NK-92 treated with Interleukin-12 subunit alpha and Interleukin-12 subunit beta, amount 100 ng/mL, for 24 hours (cell line): ENCODE measurements around the gene FOXO6.
"Not testable (repeated sequence)": the region's sequence is repeated elsewhere in the genome, so short reads cannot be mapped to it uniquely, and the experiment has no call there.

ENCODE experiments used
- DNase-seq: peaks from one replicate; lab custom pipeline; 2025; lab: John Stamatoyannopoulos, UW

The FOXO6 gene

DNA sequence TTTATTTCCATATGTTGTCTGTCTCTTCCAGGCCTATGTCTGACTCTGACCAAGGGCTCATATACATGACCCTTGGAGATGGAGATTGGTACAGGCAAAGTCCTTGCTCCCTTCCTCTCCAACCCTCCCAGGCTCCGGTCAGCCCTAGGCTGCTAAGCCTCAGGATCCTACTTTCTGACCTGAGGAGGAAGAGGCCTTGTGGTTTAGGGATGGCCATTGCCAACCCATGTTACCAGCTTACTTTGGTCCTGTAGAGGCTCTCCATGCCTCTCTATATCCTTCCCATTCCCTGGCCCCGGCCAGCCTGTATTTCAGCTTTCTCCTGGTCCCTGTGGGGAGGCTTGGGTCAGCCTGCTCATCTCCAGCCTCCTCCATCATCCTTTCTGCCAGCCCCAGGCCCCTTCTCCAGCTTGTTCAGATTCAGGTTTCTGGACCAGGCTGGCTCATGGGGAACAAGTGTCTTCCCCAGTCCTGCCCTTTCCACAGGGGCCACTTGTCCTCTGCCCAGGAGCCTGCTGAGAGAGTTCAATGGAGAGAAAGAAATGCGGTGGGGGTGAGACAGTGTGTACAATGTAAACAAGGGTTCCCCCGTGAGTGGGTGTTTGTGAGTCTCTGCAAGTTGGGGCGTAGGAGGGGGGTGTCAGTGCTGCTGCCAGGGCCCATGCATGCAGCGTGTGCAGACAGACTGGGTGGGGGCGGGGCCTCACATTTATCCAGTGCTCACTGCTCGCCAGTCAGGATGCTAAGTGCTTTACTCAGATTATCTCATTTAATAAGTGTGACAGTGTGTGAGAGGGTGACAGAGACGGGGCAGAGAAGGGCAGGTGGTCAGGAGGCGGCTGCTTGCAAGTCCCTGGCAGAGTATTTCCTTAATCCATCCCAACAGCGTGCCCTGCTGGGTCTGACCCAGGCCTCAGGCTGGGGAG lies 31.3 kb upstream of the FOXO6 start:
- no peak for DNase-seq

DNA sequence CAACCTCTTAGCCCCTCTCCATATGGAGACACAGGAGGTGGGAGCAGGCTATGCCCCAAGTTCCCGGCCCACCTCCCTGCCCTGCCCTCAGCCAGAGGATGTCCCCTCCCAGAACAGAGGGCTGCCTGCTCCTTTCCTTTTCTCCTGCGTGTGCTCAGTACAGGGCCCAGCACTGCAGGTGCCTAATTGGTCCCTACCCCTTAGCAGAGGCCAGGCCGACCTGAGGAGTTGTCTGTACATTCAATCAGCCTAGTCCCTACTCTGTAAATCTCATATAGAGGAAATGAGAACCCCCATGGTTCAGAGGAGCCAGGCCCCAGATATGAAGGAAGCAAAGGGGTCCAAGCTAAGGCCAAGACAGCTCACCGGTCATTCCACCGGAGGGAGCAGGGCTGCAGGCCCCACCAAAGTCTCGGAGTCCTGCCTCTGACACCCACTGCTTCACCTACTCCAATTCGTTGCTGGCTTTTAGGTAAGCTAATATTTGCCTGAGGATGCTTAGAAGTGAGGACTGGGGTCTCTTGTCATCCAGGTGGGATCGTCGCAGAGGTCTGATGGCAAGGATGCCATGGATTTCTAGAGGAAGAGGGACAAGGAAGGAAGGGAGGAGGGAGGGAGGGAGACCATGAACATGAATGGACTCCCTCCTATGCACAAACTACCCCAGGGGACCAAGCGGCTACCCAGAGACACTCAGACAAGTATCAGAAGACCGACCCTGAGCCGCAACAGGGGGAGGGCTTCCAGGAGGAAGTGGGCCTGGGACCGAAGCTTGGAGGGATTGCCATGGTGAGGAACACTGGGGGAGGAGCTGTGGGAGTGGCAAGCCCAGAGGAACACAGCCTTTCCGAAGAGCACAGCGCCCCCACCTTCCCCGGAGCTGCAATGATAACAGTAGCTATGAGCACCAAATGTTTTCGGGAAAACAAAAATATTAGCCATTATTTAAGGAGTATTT lies 30.4 kb upstream of the FOXO6 start:
- no peak for DNase-seq

DNA sequence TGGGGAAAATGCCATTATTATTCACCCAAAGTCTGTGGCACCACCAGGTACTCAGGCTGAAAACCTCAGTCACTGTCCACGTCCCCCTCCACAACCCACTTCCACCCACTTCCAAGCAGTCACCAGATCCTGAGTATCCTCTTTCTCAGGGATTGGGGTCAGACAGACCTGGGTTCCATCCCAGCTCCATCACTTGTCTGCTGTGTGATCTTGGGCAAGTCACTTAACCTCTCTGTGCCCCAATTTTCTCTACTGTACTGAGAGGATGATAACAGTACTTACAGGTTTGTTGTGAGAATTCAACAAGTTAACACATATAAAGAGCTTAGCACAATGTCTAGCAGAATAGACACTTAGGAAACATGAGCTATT lies 29.7 kb upstream of the FOXO6 start:
- no peak for DNase-seq

DNA sequence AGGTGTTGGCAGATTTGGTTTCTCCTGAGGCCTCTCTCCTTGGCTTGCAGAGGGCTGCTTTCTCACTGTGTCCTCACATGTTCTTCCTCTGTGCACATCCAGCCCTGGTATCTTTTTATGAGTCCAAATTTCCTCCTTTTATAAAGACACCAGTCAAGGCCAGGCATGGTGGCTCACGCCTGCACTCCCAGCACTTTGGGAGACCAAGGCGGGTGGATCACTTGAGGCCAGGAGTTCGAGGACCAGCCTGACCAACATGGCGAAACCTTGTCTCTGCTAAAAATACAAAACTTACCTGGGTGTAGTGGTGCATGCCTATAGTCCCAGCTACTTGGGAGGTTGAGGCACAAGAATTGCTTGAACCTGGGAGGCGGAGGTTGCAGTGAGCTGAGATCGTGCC lies 29.1 kb upstream of the FOXO6 start:
- DNase-seq = not testable (repeated sequence)

DNA sequence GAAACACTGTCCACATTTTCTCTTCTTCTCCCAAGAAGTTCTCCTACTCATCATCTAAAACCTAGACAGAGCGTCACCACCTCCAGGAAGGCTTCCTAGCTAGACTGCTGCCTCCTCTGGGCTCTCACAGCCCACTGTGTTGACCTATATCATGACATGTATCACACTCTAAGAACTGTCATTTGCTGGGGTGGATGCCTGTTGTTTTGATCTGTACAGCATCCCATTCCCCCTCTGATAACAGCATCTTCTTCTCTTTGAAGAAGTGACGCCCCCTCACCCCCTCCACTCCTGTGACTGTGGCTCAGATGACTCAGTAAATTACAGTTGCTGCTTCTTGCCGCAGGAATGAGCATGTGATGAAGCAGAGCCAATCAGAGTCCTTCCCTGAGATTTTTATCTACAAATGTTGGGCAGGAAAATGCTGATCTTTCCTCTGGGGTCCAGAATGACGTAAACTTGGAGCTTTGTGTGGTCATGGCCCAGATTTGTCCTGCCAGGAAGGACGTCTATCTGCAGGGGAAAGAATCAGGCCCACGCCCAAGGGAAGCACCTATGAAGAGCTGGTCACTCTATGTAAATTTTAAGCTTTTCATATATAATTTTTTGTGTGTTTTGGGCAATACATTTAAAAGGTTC lies 28.0 kb upstream of the FOXO6 start:
- no peak for DNase-seq

DNA sequence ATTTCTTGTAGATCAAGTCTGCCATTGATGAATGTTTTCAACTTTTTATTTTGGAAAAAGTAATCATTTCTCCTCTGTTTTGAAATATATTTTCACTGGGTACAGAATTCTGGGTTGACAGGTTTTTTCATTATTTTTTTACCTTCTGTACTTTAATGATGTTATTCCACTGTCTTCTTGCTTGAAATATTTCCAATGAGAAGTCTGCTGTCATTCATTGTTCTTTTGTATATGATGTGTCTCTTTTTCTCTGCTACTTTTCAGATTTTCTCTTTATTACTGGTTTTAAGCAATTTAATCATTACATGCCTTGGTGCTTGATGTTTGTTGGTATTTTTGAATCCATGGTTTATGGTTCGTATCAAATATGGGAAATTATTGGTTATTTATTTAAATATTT lies 22.4 kb upstream of the FOXO6 start:
- no peak for DNase-seq

DNA sequence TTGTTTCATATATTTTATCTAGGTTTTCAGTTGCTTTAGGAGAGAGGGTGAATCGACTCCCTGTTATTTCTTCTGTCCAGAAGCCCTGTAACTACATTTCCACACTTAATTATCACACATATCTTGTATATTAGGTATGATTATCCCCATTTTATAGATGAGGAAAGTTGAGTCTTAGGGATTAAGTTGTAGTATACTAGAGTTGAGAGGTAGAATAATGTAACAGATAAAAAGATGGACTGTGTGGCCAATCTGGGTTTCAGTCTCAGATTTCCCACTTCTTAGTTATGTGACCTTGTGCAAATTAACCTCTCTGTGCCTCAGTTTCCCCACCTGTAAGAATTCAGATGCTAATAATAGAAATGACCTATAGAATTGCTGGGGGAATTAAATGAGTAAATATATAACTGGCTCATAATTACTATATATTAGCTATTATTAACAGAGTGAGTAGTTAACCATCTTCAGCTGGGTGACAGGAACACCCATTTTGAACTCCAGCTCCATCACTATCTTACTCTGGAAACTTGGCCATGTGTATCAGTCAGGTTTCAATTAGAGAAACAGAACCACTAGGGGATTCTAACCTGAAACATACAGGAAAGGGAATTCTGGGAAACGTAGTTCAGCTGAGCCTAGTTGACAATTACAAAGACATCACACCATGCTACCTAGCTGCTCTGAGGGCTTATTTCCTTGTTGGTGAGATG lies 20.4 kb upstream of the FOXO6 start:
- no peak for DNase-seq

DNA sequence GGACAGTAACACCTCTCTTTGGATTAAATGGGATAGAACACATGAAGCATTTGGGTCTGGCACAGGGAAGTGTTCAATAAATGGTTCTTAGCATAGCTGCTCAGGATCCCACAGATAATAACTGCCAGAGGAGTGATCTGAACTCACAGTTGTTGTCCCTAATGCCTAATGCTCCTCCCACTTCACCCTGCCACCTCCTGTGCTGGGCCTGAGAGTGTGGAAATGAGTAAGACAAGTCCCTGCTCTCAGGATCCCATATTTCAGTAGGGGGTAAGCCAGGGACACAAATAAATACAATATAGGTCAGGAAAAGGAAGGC lies 19.9 kb upstream of the FOXO6 start:
- no peak for DNase-seq

DNA sequence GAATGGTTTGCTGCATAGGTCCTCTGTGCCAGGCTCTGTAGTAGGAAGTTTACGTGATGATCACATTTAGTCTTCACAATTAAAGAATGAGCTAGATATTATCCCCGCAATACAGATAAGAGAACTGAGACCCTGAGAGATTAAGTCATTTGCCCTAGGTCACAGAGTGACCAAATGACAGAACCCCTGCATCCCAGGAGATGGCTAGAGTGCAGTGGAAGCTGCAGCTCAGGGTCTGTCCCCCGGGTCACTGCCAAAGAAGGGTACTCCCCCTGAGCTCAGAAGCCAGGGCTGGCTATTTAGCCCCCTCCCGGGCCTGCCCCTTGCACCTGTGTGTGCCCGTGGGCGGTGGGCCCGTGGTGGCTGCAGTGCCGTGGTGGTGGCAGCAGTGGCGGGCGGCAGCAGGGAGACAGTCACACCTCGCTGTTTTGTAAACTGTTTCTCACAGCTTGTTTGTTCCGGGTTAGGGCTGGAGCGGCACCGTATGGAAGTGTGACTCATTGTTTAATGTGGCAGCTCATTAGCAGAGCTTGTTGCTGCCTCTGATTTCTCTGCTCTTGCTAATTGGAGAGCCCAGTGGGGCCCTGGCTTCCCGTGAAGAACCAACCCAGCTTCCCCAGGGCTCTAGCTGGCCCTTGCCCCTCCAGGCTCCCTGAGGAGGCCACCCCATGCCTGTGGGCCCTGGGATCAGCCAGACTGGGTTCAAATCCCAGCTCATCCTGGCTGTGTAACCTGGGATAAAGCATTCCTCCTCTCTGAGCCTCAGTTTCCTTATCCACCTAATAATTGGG lies 19.3 kb upstream of the FOXO6 start:
- DNase-seq = no peak

DNA sequence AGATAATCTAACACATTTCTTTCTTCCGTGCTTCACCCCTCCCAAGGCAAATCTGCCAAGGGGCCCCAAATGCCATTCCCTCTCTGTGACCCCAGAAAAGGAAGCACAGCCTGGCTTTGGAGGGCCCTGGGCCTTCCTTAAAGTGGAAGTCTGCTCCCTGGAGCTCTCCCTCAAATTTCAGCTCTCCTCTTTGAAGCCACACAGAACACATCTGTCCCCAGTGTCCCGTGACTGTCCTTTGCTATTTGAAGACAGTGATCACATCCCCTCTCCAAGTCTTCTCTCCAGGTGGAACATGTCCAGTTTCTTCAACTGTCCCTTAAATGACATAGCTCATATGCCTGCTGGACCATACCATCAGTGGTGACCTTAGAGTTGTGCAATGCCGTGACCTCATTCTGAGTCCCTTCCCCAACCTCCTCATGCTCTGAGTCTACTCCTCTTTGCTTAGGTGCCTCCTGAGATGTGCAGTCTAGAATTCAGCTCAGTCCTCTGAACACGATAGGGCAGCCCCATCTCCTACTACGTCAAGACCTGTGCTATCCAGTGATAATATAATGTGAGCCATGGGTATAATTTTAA lies 18.4 kb upstream of the FOXO6 start:
- no peak for DNase-seq

DNA sequence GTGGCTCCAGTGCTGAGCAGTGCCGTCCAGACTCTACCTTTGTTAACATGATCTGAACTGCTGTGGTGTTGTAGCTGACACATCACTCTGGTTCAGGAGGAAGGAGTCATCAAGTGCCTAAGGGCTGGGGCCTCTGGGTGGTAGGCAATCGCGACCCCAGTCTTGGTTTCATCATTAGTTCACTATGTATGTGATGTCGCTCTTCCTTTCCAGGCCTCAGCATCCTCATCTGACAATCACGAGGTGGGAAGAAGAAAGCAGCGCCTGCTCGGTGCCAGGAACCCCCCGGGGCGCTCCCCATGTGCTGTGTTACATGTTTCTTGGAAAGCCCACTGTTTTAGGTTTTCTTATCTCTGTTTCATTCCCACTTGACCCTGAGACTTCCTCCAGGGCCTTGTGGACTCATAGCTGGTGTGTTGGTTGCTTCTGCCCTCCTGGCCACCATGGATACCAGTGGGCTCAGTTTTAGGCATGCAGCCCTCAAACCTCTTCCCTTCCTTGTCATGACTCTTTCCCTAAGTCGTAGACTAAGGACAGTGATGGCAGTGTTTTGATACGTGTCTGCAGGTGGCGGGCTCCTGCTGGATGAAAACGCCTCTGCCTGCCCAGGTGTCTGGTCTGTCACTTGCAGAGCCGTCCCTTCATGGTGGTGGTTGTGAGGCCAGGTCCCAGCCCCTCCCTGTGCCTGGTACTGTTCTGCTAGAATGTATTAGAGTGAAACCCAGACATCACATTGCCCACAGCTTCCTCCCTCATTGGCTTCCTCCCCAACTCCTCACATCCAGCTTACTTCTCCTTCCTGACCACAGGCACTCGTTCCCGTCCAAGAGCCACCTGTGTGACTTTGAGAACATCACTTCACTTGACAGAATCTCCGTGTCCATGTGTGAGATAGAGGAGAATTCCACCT lies 17.2 kb upstream of the FOXO6 start:
- no peak for DNase-seq

DNA sequence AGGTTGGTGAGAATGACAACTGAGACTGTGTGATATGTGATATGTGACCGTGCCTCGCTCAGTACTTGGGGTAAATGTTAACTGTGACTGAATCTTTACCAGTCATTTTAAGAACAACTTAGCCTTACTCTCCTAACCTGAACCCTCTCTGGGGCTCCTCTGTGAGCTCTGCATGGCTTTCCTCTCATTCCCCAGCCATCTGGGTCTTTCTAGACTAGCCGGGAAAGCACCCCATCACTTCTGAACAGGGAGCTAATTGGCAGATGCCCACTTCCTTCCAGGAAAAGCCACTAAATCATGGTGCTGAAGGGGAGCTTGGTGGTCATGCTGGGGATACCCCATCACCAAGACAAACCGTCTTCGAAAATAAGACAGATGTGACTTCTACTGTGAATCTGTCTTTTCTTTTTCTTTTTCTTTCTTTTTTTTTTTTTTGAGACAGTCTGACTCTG lies 16.5 kb upstream of the FOXO6 start:
- no peak for DNase-seq

DNA sequence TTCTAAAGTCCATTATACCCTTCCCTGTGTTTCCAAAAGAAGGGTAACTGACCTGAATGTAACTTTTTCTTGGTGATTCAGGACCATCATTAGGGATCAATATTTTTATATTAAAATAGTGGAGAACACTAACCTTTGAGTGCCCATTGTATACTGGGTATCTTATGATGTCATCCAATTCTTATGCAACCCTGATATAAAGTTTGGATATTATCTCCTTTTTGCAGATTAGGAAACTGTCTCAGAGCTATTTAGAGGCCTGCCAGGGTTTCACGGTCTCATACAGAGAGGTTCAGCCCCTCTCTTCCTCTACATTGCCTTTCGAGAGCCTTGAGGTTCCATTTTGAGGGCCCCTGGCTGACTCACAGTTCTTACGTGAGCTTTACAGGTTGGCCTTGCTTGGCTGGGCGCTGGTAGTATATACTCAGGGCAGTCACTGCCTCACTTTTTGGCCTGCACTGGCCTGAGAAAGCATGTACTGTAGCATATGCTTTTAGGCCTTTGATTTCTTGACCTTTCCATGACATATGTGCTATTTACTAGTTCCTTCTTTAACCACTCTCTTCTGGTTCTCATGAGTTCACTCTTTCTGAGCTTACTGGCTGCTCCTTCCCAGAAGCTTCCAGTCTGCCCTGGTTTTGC lies 15.7 kb upstream of the FOXO6 start:
- no peak for DNase-seq

DNA sequence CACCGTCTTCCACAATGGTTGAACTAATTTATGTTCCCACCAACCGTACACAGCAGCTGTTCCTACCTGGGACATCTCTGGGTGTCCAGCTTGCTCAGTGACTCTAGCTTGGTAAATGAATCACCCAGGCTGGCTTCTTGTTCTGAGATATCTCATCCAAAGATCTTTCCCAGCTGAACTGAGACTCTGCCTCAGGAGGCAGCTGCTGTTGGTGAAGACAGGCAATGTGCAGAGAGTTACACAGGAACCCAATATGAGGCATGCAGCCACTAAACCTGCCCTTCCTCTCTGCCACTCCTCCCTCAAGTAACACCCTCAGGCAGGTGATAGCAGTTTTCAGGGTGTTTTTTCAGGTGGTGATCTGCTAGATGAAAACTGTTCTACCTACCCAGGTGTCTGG lies 14.0 kb upstream of the FOXO6 start:
- no peak for DNase-seq

DNA sequence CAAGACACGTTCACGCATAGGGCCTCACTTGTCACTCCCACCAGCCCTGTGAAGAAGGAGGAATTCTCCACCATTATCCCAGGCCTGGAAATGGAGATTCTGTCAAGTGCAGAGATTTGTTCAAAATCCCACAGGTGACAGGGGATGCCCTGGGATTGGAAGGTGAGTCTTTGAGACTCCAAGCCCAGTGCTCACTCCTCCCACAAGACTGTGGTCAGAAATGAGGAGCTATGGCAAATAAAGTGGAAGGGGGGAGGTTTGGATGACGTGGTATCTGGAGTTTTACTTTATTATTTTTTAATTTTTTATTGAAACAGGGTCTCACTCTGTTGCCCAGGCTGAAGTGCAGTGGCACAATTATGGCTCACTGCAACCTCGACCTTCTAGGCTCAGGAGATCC lies 12.8 kb upstream of the FOXO6 start:
- DNase-seq = no peak

DNA sequence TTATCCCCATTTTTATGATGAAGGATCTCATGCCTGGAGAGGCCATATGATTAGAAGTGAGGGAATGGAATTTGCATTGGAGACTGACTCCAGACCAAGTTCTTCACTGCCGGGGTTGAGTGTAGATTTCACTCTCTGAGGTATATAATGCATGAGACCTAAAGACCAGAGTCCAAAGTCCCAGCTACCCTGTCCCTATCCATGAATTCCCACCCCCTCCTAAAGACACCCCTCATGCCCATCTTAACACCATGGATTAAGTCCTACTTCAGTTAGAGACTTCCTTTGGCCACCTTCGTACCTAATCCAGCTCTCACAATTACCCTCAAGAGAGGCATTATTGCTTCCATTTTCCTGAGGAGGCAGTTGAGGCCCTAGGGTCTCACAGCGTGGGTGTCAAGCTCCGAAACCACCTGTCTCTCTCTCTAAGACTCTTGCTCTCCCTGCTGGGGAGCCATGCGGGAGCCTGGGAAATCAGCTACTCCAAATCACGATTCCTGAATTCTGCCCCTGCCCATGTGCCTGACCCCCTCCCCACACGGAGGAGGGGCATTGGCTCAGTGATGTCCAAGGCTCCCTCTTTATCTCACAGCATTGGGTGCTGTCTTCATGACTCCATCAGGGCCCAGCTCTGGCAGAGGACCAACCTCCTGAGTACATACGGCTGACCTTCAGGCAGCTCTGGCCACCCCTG lies 11.7 kb upstream of the FOXO6 start:
- no peak for DNase-seq

DNA sequence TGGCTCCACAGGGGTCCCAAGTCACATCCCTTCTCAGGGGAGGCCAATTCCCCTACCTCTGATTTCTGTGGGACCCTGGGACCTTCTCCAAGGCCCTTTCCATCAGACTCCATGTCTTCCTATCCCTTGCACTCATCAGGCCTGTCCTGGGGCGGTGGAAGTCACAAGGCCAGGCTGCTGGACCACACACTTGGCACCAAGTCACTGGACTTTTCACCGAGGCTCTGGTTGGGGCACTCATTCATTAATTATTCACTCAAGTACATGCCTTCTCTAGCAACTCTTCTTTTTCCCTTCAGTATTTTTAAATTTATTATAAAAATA lies 11.2 kb upstream of the FOXO6 start:
- no peak for DNase-seq

DNA sequence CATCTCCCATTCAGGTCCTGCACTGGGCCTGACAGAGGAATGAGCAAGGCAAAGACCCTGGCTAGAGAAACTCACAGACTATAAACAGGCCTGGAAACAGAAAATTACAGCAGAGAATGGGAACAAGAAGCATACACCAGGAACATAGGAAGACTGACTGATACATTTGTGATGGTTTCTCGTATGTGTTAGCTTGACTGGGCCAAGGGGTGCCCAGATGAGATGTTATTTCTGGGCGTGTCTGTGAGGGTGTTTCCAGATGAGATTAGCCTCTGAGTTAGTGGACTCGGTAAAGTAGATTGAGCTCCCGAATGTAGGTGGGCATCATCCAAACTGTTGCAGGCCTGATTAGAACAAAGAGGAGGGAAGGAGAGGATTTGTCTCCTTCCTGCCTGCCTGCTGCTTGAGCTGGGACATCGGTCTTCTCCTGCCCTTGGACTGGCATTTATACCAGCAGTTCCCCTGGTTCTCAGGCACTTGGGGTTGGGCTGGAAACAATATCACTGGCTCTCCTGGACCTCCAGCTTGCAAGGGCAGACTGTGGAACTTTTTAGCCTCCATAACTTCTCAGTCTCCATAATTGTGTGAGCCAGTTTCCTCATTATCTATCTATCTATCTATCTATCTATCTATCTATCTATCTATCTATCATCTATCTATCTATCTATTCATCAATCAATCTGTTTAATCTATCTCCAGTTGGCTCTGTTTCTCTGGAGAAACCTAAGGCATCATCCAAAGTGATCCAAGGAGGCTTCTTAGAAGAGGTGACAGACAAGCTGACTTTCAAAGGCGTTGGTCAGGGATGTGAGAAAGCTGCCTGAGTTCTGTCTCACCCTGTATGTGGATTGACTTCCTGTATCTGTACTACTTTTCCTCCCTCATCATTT lies 9.7 kb upstream of the FOXO6 start:
- no peak for DNase-seq
